ENCODE results near the gene SLC10A3. TPM values are rescaled to one million over a fixed set of nuclear protein-coding genes. Genes with fewer than 3 reads are reported as not detected.
A peak's percentile ranks its signal among the peaks of the same experiment; 100 is the strongest.

The SLC10A3 gene
- total and polyA plus RNA-seq, 2 donors (not counting 1 experiment from before 2014, with no cell fraction given) = 17.9 to 36.9 TPM

- peaks cover 10 to 18% of the 10 kb centered on the region in 2 donors for H3K4me1 ChIP-seq (ENCODE audit: control insufficient read depth in 2 of 2, insufficient read depth in 2 of 2, low read length in 2 of 2)
- H3K4me1 Mint-ChIP-seq = peaks cover 5% of the 10 kb centered on the region
- ATAC-seq (ENCODE audit: low read depth) (no peak), DNase-seq (no peak)
- TF ChIP-seq EZH2 (IDR thresholded peaks at IDR 0.05; ENCODE audit: borderline replicate concordance, insufficient read depth, low read depth, low read length, poor library complexity, severe bottlenecking) = no peak
- TF ChIP-seq CTCF (IDR thresholded peaks at IDR 0.05) = no peak
- H3K27me3 ChIP-seq (replicated peaks in 1 of 4; ENCODE audit: control extremely low read depth in 1 of 4, control insufficient read depth in 3 of 4, insufficient read depth in 4 of 4, low read length in 3 of 4) = no peaks in the 10 kb centered on the region
- no peak overlapping the region for H2AFZ ChIP-seq (ENCODE audit: insufficient read depth, low read depth, low read length, poor library complexity, severe bottlenecking)
- 99% methylated on average over 10 of the region's 16 CpGs for WGBS (ENCODE audit: insufficient coverage)
- H3K27ac Mint-ChIP-seq = no peak overlapping the region
- peak overlapping the region; percentile 41 for H3K4me3 Mint-ChIP-seq
- no peaks in the 10 kb centered on the region for H3K27me3 Mint-ChIP-seq
- no peaks in the 10 kb centered on the region for H4K20me1 ChIP-seq (ENCODE audit: control insufficient read depth, insufficient read depth, low read length, poor library complexity, severe bottlenecking)
- no peak overlapping the region for H3K4me2 ChIP-seq (replicated peaks; ENCODE audit: low read depth, low read length, poor library complexity, severe bottlenecking)
- peaks cover 0 to 11% of the 10 kb centered on the region in 2 experiments for H3K36me3 ChIP-seq (replicated peaks in 1 of 2; ENCODE audit: control extremely low read depth in 1 of 2, control insufficient read depth in 1 of 2, extremely low read depth in 1 of 2, insufficient read depth in 2 of 2, low read length in 1 of 2)
- H3K4me3 ChIP-seq (ENCODE audit: control extremely low read depth in 1 of 5, extremely low read depth in 1 of 5, insufficient read depth in 1 of 5, low read depth in 2 of 5, low read length in 4 of 5) = no peak overlapping the region
- ChIA-PET CTCF (no interaction called here), POLR2A (no interaction called here)
- H3K79me2 ChIP-seq (ENCODE audit: control insufficient read depth, insufficient read depth, low read length) = peaks cover 10% of the 10 kb centered on the region
- intact Hi-C loops (cut with micrococcal nuclease) = no loop called here
- H3K27ac ChIP-seq (ENCODE audit: low read length in 2 of 2) = no peak overlapping the region
- H3K9me3 ChIP-seq (ENCODE audit: control extremely low read depth in 1 of 3, control insufficient read depth in 2 of 3, insufficient read depth in 1 of 3, low read length in 2 of 3) = no peaks in the 10 kb centered on the region
- no peak overlapping the region for H3K9ac ChIP-seq (ENCODE audit: low read length)
- H3K9me3 Mint-ChIP-seq (ENCODE audit: insufficient read depth) = no peaks in the 10 kb centered on the region
These were observed 44.7 kb downstream of the SLC10A3 start for GRCh38 chrX:154445776-154446175.

GRCh38 chrX:154444755-154445246 is 45.6 kb downstream of the SLC10A3 start:
- H3K27ac Mint-ChIP-seq = peak overlapping the region; percentile 10
- DNase-seq (no peak), ATAC-seq (ENCODE audit: low read depth) (no peak)
- H2AFZ ChIP-seq (ENCODE audit: insufficient read depth, low read depth, low read length, poor library complexity, severe bottlenecking) = no peak overlapping the region
- peak overlapping the region in 1 of 2 donors; percentile 78 for H3K27ac ChIP-seq (ENCODE audit: low read length in 2 of 2)
- H3K4me3 ChIP-seq (ENCODE audit: control extremely low read depth in 1 of 5, extremely low read depth in 1 of 5, insufficient read depth in 1 of 5, low read depth in 2 of 5, low read length in 4 of 5) = peak overlapping the region in 4 of 5 experiments; percentile 49 to 58 (median 53)
- intact Hi-C loops (cut with micrococcal nuclease) = loop anchor here (5.0 kb wide), 1 partner anchor 32 kb away; the partner anchor contains the start of gene LAGE3
- H3K4me3 Mint-ChIP-seq = peak overlapping the region; percentile 49
- H3K4me1 ChIP-seq (ENCODE audit: control insufficient read depth in 2 of 2, insufficient read depth in 2 of 2, low read length in 2 of 2) = peaks cover 10 to 18% of the 10 kb centered on the region in 2 donors
- peaks cover 5% of the 10 kb centered on the region for H3K4me1 Mint-ChIP-seq
- H3K27me3 ChIP-seq (replicated peaks in 1 of 4; ENCODE audit: control extremely low read depth in 1 of 4, control insufficient read depth in 3 of 4, insufficient read depth in 4 of 4, low read length in 3 of 4) = no peaks in the 10 kb centered on the region
- H3K4me2 ChIP-seq (replicated peaks; ENCODE audit: low read depth, low read length, poor library complexity, severe bottlenecking) = peak overlapping the region; percentile 87
- ChIA-PET CTCF (interaction anchor here (1.0 kb wide), 1 partner anchor 33 kb away, joined by 3 read pairs; no protein-coding TSS in a partner anchor), POLR2A (no interaction called here)
- H3K9me3 ChIP-seq (ENCODE audit: control extremely low read depth in 1 of 3, control insufficient read depth in 2 of 3, insufficient read depth in 1 of 3, low read length in 2 of 3) = no peaks in the 10 kb centered on the region
- no peak for TF ChIP-seq EZH2 (IDR thresholded peaks at IDR 0.05; ENCODE audit: borderline replicate concordance, insufficient read depth, low read depth, low read length, poor library complexity, severe bottlenecking)
- no peak for TF ChIP-seq CTCF (IDR thresholded peaks at IDR 0.05)
- no peaks in the 10 kb centered on the region for H4K20me1 ChIP-seq (ENCODE audit: control insufficient read depth, insufficient read depth, low read length, poor library complexity, severe bottlenecking)
- peak overlapping the region; percentile 69 for H3K9ac ChIP-seq (ENCODE audit: low read length)
- H3K9me3 Mint-ChIP-seq (ENCODE audit: insufficient read depth) = no peaks in the 10 kb centered on the region
- H3K27me3 Mint-ChIP-seq = no peaks in the 10 kb centered on the region
- WGBS (ENCODE audit: insufficient coverage) = 80% methylated on average over 2 of the region's 13 CpGs
- H3K79me2 ChIP-seq (ENCODE audit: control insufficient read depth, insufficient read depth, low read length) = peaks cover 10% of the 10 kb centered on the region
- peaks cover 0 to 18% of the 10 kb centered on the region in 2 experiments for H3K36me3 ChIP-seq (replicated peaks in 1 of 2; ENCODE audit: control extremely low read depth in 1 of 2, control insufficient read depth in 1 of 2, extremely low read depth in 1 of 2, insufficient read depth in 2 of 2, low read length in 1 of 2)

All from B cell (primary cell).